Thyroid gland (tissue), 4 donors: ENCODE data around the gene VAPA.

Experiments
- CTCF ChIP-seq, 6 experiments: fragments of 200-600 bp in 3 of 6; fragments of 450-650 bp in 3 of 6; sonication (generic) in 3 of 6; IDR thresholded peaks; one replicate each; pipeline ENCODE4 v1.5.1; 2016 to 2019; ENCODE audit warnings: antibody characterized with exemption in 6 of 6, mild to moderate bottlenecking in 2 of 6, inconsistent platforms in 1 of 6, moderate library complexity in 1 of 6
- POLR2A ChIP-seq, 2 donors: fragments of 450-650 bp; IDR thresholded peaks; one replicate each; pipeline ENCODE4 v1.6.1; 2017; ENCODE audit warnings: antibody characterized with exemption in 2 of 2, mild to moderate bottlenecking in 2 of 2, moderate library complexity in 1 of 2

GRCh38 chr18:9911226-9911625 lies 2.6 kb upstream of the VAPA start:
- TF ChIP-seq CTCF (IDR thresholded peaks at IDR 0.05) (no peak), POLR2A (IDR thresholded peaks at IDR 0.05) (no peak)
